ENCODE measurements around the gene C1QTNF6. TPM values are rescaled to one million over a fixed set of nuclear protein-coding genes. Genes with fewer than 3 reads are reported as not detected.

Gene C1QTNF6
- polyA plus RNA-seq, 1 of the 3 experiments (the other 2 are of a cell fraction), result 47.7 TPM

GRCh38 chr22:37229012-37229804 lies 41.2 kb upstream of the C1QTNF6 start (continued):
- TF ChIP-seq, protein P1, sequence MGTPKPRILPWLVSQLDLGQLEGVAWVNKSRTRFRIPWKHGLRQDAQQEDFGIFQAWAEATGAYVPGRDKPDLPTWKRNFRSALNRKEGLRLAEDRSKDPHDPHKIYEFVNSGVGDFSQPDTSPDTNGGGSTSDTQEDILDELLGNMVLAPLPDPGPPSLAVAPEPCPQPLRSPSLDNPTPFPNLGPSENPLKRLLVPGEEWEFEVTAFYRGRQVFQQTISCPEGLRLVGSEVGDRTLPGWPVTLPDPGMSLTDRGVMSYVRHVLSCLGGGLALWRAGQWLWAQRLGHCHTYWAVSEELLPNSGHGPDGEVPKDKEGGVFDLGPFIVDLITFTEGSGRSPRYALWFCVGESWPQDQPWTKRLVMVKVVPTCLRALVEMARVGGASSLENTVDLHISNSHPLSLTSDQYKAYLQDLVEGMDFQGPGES (IDR thresholded peaks at IDR 0.05; ENCODE audit: low read depth, low read length), result no peak
- TF ChIP-seq POLR2AphosphoS5 (IDR thresholded peaks at IDR 0.05; ENCODE audit: low read depth, low read length), result peak; percentile 24; the same call in 1 of the 2 replicates
- TF ChIP-seq TAF1 (IDR thresholded peaks at IDR 0.05; ENCODE audit: borderline replicate concordance, low read depth, low read length), result no peak
- TF ChIP-seq RCOR1 (IDR thresholded peaks at IDR 0.05; ENCODE audit: low read length), result no peak
- TF ChIP-seq GABPA (IDR thresholded peaks at IDR 0.05; ENCODE audit: low read depth), result no peak
- no peak for TF ChIP-seq SMC3 (IDR thresholded peaks at IDR 0.05; ENCODE audit: low read depth, low read length)
- no peak for TF ChIP-seq YY1 (IDR thresholded peaks at IDR 0.05; ENCODE audit: low read depth)
- TF ChIP-seq FOXM1 (IDR thresholded peaks at IDR 0.05; ENCODE audit: low read depth), result peak; percentile 23; the same call in 1 of the 2 replicates
- TF ChIP-seq MAX (IDR thresholded peaks at IDR 0.05; ENCODE audit: low read depth), result peak; percentile 49; the same call in 1 of the 2 replicates
- no peak for TF ChIP-seq RAD21 (IDR thresholded peaks at IDR 0.05; ENCODE audit: low read length)
- TF ChIP-seq, protein P2, sequence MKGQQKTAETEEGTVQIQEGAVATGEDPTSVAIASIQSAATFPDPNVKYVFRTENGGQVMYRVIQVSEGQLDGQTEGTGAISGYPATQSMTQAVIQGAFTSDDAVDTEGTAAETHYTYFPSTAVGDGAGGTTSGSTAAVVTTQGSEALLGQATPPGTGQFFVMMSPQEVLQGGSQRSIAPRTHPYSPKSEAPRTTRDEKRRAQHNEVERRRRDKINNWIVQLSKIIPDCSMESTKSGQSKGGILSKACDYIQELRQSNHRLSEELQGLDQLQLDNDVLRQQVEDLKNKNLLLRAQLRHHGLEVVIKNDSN (IDR thresholded peaks at IDR 0.05; ENCODE audit: borderline replicate concordance, low read depth), result no peak
- no peak for TF ChIP-seq EZH2phosphoT487 (IDR thresholded peaks at IDR 0.05; ENCODE audit: borderline replicate concordance, low read depth)
- no peak for TF ChIP-seq REST (IDR thresholded peaks at IDR 0.05; ENCODE audit: low read depth, low read length)
- 0 out of 2 replicates have a peak, but pooled peaks have one; percentile 48 for TF ChIP-seq ELF1 (IDR thresholded peaks at IDR 0.05)
- peak; percentile 92 for TF ChIP-seq TCF12 (IDR thresholded peaks at IDR 0.05)
- TF ChIP-seq ZBTB33 (IDR thresholded peaks at IDR 0.05; ENCODE audit: borderline replicate concordance, low read depth), result 0 out of 2 replicates have a peak, but pooled peaks have one; percentile 23
- TF ChIP-seq GATA2 (CRISPR knock-in tag; IDR thresholded peaks at IDR 0.05), result no peak
